Keratinocyte (primary cell): ENCODE results near the gene ACTL7B.

Experiments
- CTCF ChIP-seq, 3 experiments: IDR thresholded peaks in 1 of 3; conservative IDR thresholded peaks in 1 of 3; optimal IDR thresholded peaks in 1 of 3; 2 replicates in 2 of 3; 3 replicates in 1 of 3; pipeline versions ENCODE3 to v1.5.1; 2011; ENCODE audit warnings: low read length in 3 of 3, mild to moderate bottlenecking in 3 of 3, moderate library complexity in 2 of 3, control low read depth in 1 of 3, inconsistent platforms in 1 of 3; ENCODE audit not compliant: insufficient read depth in 2 of 3; ENCODE audit errors: extremely low read depth in 1 of 3
- EZH2 ChIP-seq: IDR thresholded peaks from one replicate; pipeline ENCODE4 v1.6.1; 2012; ENCODE audit warnings: inconsistent platforms, mild to moderate bottlenecking, low read length, moderate library complexity

DNA sequence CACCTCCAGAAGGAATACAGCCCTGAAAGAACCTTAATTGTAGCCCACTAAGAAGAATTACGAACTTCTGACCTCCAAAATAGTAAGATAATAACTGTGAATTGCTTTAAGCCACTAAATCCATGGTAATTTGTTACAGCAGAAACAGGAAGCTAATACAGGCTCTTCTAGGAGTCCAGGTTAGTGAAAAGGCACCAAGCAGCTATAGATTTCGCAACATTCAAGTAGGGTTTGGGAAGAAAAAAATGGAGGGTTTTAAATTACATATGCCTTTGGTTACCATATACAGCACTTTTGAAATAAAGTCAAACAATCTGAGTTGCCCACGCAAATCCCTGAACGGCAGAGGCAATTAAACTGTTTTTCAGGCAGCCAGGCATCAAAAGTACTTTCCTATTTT, 4.6 kb upstream of the ACTL7B start:
- no peak for TF ChIP-seq CTCF (optimal IDR thresholded peaks at IDR 0.05 in 1 of 3, IDR thresholded peaks at IDR 0.05 in 1 of 3, conservative IDR thresholded peaks at IDR 0.05 in 1 of 3; ENCODE audit: extremely low read depth in 1 of 3, insufficient read depth in 2 of 3, low read length in 3 of 3)
- no peak for TF ChIP-seq EZH2
